ENCODE measurements around the gene F2RL3. TPM values are rescaled to one million over a fixed set of nuclear protein-coding genes. Genes with fewer than 3 reads are reported as not detected.

The F2RL3 gene
- total and polyA plus RNA-seq, 7 donors = 0.69 to 3.9 (median 1.9) TPM

GRCh38 chr19:16915135-16915534 lies 26.3 kb downstream of the F2RL3 start:
- intact Hi-C loops (cut with DNase I) = no loop called here
- Histone ChIP-seq H3K27ac (no peak overlapping the region), H3K4me1 (no peaks in the 10 kb centered on the region), H3K27me3 (no peaks in the 10 kb centered on the region), H3K36me3 (no peaks in the 10 kb centered on the region), H3K4me3 (no peak overlapping the region), H3K9me3 (peaks cover 9 to 19% (median 16%) of the 10 kb centered on the region in 4 donors)
- 55 to 67% methylated on average over 3 of the region's 3 CpGs for WGBS, 2 donors
- peak; percentile 27 for DNase-seq
- TF ChIP-seq POLR2AphosphoS5 (IDR thresholded peaks at IDR 0.05) = no peak
- TF ChIP-seq POLR2A (IDR thresholded peaks at IDR 0.05) = no peak
- TF ChIP-seq EP300 (IDR thresholded peaks at IDR 0.05) = no peak
- TF ChIP-seq, protein P1, sequence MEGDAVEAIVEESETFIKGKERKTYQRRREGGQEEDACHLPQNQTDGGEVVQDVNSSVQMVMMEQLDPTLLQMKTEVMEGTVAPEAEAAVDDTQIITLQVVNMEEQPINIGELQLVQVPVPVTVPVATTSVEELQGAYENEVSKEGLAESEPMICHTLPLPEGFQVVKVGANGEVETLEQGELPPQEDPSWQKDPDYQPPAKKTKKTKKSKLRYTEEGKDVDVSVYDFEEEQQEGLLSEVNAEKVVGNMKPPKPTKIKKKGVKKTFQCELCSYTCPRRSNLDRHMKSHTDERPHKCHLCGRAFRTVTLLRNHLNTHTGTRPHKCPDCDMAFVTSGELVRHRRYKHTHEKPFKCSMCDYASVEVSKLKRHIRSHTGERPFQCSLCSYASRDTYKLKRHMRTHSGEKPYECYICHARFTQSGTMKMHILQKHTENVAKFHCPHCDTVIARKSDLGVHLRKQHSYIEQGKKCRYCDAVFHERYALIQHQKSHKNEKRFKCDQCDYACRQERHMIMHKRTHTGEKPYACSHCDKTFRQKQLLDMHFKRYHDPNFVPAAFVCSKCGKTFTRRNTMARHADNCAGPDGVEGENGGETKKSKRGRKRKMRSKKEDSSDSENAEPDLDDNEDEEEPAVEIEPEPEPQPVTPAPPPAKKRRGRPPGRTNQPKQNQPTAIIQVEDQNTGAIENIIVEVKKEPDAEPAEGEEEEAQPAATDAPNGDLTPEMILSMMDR (IDR thresholded peaks at IDR 0.05) = no peak

- intact Hi-C loops (cut with DNase I) = no loop called here
- Histone ChIP-seq H3K4me1 (no peaks in the 10 kb centered on the region), H3K27ac (no peak overlapping the region), H3K9me3 (peaks cover 9 to 19% (median 16%) of the 10 kb centered on the region in 4 donors), H3K4me3 (no peak overlapping the region), H3K27me3 (no peaks in the 10 kb centered on the region), H3K36me3 (no peaks in the 10 kb centered on the region)
- WGBS, 2 donors = 59 to 60% methylated on average over 3 of the region's 3 CpGs
- peak; percentile 3 for DNase-seq
- TF ChIP-seq POLR2A (IDR thresholded peaks at IDR 0.05) (no peak), EP300 (IDR thresholded peaks at IDR 0.05) (no peak), POLR2AphosphoS5 (IDR thresholded peaks at IDR 0.05) (no peak)
- TF ChIP-seq, protein P1 (IDR thresholded peaks at IDR 0.05) = no peak
Observed at GRCh38 chr19:16915734-16916133, 26.9 kb downstream of the F2RL3 start.

DNA sequence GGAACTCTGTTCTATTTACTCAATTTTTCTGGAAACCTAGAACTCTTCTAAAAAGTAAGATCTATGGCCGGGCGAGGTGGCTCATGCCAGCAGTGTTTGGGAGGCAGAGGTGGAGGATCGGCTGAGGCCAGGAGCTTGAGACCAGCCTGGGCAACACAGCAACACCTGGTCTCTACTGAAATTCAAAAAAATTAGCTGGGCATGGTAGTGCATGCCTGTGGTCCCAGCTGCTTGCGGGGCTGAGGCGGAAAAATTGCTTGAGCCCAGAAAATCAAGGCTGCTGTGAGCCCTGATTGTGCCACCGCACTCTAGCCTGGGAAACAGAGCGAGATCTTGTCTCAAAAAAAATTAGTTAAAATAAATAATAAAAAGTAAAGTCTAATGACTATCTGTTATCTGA lies 28.6 kb downstream of the F2RL3 start:
- DNase-seq = no peak
- Histone ChIP-seq H3K27me3 (no peaks in the 10 kb centered on the region), H3K4me1 (no peaks in the 10 kb centered on the region), H3K9me3 (peaks cover 9 to 13% (median 11%) of the 10 kb centered on the region in 4 donors), H3K4me3 (no peak overlapping the region), H3K36me3 (no peaks in the 10 kb centered on the region), H3K27ac (no peak overlapping the region)
- no peak for TF ChIP-seq POLR2A (IDR thresholded peaks at IDR 0.05)
- TF ChIP-seq EP300 (IDR thresholded peaks at IDR 0.05) = no peak
- TF ChIP-seq, protein P1 (IDR thresholded peaks at IDR 0.05) = no peak
- no peak for TF ChIP-seq POLR2AphosphoS5 (IDR thresholded peaks at IDR 0.05)
- intact Hi-C loops (cut with DNase I) = no loop called here
- 77 to 82% methylated on average over 7 of the region's 7 CpGs for WGBS, 2 donors

- peaks cover 0 to 7% (median 4%) of the 10 kb centered on the region in 4 donors for H3K9me3 ChIP-seq
- no peak for DNase-seq
- no peaks in the 10 kb centered on the region for H3K36me3 ChIP-seq
- 73 to 79% methylated on average over 4 of the region's 4 CpGs for WGBS, 2 donors
- intact Hi-C loops (cut with DNase I) = no loop called here
- no peak overlapping the region for H3K27ac ChIP-seq
- TF ChIP-seq, protein P1 (IDR thresholded peaks at IDR 0.05) = no peak
- TF ChIP-seq EP300 (IDR thresholded peaks at IDR 0.05) (no peak), POLR2AphosphoS5 (IDR thresholded peaks at IDR 0.05) (no peak), POLR2A (IDR thresholded peaks at IDR 0.05) (no peak)
- H3K4me1 ChIP-seq = no peaks in the 10 kb centered on the region
- no peak overlapping the region for H3K4me3 ChIP-seq
- no peaks in the 10 kb centered on the region for H3K27me3 ChIP-seq
Observed at GRCh38 chr19:16919496-16919895, 30.7 kb downstream of the F2RL3 start.

Data from sigmoid colon (tissue), 7 donors.